Prostate gland (tissue), 2 donors: ENCODE measurements around the gene IL2RA.

Experiments used
- CTCF ChIP-seq, 4 experiments: fragments of 200-600 bp in 2 of 4; fragments of 450-650 bp in 2 of 4; sonication (generic) in 2 of 4; IDR thresholded peaks; 1 replicate in 3 of 4; 2 replicates in 1 of 4; pipeline ENCODE4 v1.5.1; 2016 to 2019; ENCODE audit warnings: antibody characterized with exemption in 4 of 4, mild to moderate bottlenecking in 2 of 4, moderate library complexity in 2 of 4
- POLR2AphosphoS5 ChIP-seq: sonication (generic); formaldehyde crosslinking; IDR thresholded peaks from one replicate; pipeline ENCODE4 v1.6.1; 2017; ENCODE audit warnings: antibody characterized with exemption

- TF ChIP-seq CTCF (IDR thresholded peaks at IDR 0.05) (no peak), POLR2AphosphoS5 (no peak)
Observed at GRCh38 chr10:6071181-6072175, 9.3 kb upstream of the IL2RA start.
